Stimulated activated naive CD4-positive, alpha-beta T cell treated with Interleukin-2 at 50 U/mL for 16 hours (primary cell): ENCODE results near the gene CRYGD.

Experiments used
- DNase-seq: peaks from one replicate; lab custom pipeline; 2025; lab: John Stamatoyannopoulos, UW

Gene CRYGD

DNA sequence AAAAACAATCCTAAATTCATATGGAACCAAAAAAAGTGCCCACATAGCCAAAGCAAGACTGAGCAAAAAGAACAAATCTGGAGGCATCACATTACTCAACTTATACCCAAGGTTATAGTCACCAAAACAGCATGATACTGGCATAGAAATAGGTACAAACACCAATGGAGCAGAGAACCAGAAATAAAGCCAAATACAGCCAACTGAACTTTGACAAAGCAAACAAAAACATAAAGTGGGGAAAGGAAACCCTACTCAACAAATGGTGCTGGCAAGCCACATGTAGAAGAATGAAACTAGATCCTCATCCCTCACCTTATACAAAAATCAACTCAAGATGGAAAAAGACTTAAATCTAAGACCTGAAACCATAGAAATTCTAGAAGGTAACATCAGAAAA is 40.5 kb downstream of the CRYGD start:
- no peak for DNase-seq

GRCh38 chr2:208077276-208077675 is 47.0 kb downstream of the CRYGD start:
- DNase-seq, result no peak

GRCh38 chr2:208074610-208075356 is 49.5 kb downstream of the CRYGD start:
- DNase-seq, result no peak

- peak; percentile 4 for DNase-seq
Measured at GRCh38 chr2:208072250-208072892, 52.0 kb downstream of the CRYGD start.
